Stimulated activated naive CD4-positive, alpha-beta T cell treated with Interleukin-2 at 50 U/mL for 16 hours (primary cell): ENCODE measurements around the gene MYO1B.
"Not testable (repeated sequence)": the region's sequence is repeated elsewhere in the genome, so short reads cannot be mapped to it uniquely, and the experiment has no call there.

Experiments
- DNase-seq: peaks from one replicate; lab custom pipeline; 2025; lab: John Stamatoyannopoulos, UW

The MYO1B gene

GRCh38 chr2:191410646-191411436 lies 165.6 kb downstream of the MYO1B start:
- DNase-seq = no peak

GRCh38 chr2:191411472-191411871 lies 166.3 kb downstream of the MYO1B start:
- DNase-seq = no peak

- no peak for DNase-seq
These were observed 167.1 kb downstream of the MYO1B start for GRCh38 chr2:191412353-191412752.

GRCh38 chr2:191415101-191415500 lies 169.9 kb downstream of the MYO1B start:
- DNase-seq = no peak

GRCh38 chr2:191415858-191416257 lies 170.7 kb downstream of the MYO1B start:
- DNase-seq = no peak

- DNase-seq = no peak
These were observed 172.5 kb downstream of the MYO1B start for GRCh38 chr2:191417746-191418145.

GRCh38 chr2:191421950-191422349 lies 176.7 kb downstream of the MYO1B start:
- no peak for DNase-seq

GRCh38 chr2:191427031-191427430 lies 181.8 kb downstream of the MYO1B start:
- no peak for DNase-seq

- DNase-seq = no peak
These were observed 182.9 kb downstream of the MYO1B start for GRCh38 chr2:191428141-191428540.

- DNase-seq = no peak
These were observed 185.3 kb downstream of the MYO1B start for GRCh38 chr2:191430476-191430875.

- DNase-seq = no peak
These were observed 186.9 kb downstream of the MYO1B start for GRCh38 chr2:191432121-191432520.

GRCh38 chr2:191434072-191434471 lies 188.9 kb downstream of the MYO1B start:
- DNase-seq = no peak

GRCh38 chr2:191435141-191435540 lies 189.9 kb downstream of the MYO1B start:
- no peak for DNase-seq

- no peak for DNase-seq
These were observed 191.3 kb downstream of the MYO1B start for GRCh38 chr2:191436368-191437055.

- no peak for DNase-seq
These were observed 194.3 kb downstream of the MYO1B start for GRCh38 chr2:191439481-191439880.

- no peak for DNase-seq
These were observed 196.5 kb downstream of the MYO1B start for GRCh38 chr2:191441496-191442214.

- DNase-seq = no peak
These were observed 198.2 kb downstream of the MYO1B start for GRCh38 chr2:191443446-191443845.

- DNase-seq = no peak
These were observed 201.7 kb downstream of the MYO1B start for GRCh38 chr2:191446910-191447309.

- DNase-seq = no peak
These were observed 205.9 kb downstream of the MYO1B start for GRCh38 chr2:191451116-191451515.

- DNase-seq = no peak
These were observed 206.9 kb downstream of the MYO1B start for GRCh38 chr2:191452065-191452464.

- no peak for DNase-seq
These were observed 208.6 kb downstream of the MYO1B start for GRCh38 chr2:191453761-191454160.

GRCh38 chr2:191456506-191456905 lies 211.3 kb downstream of the MYO1B start:
- not testable (repeated sequence) for DNase-seq

- DNase-seq = no peak
These were observed 214.0 kb downstream of the MYO1B start for GRCh38 chr2:191459158-191459557.
